NT2/D1 (cell line): ENCODE results near the gene FNTB.
"Not testable (repeated sequence)": the region's sequence is repeated elsewhere in the genome, so short reads cannot be mapped to it uniquely, and the experiment has no call there.

Experiments
- DNase-seq: peaks from one replicate; pipeline ENCODE4 v3.0.0-alpha.2; 2011; ENCODE audit warnings: low read depth, low spot score
- H3K27me3 ChIP-seq: 2 replicates; pipeline ENCODE4 v1.6.0; 2011; ENCODE audit warnings: mild to moderate bottlenecking; ENCODE audit not compliant: insufficient read length, insufficient read depth
- H3K36me3 ChIP-seq: 2 replicates; pipeline ENCODE4 v1.6.1; 2011; ENCODE audit warnings: mild to moderate bottlenecking, low read length, mixed read lengths; ENCODE audit not compliant: insufficient read depth, insufficient read length
- H3K4me1 ChIP-seq: 2 replicates; pipeline ENCODE4 v1.5.1; 2011; ENCODE audit not compliant: insufficient read depth, insufficient read length
- H3K4me3 ChIP-seq: 2 replicates; pipeline ENCODE4 v1.5.1; 2011; ENCODE audit warnings: low read depth; ENCODE audit not compliant: insufficient read length
- H3K9ac ChIP-seq: 2 replicates; pipeline ENCODE4 v1.6.0; 2011; ENCODE audit warnings: low read depth; ENCODE audit not compliant: insufficient read length
- H3K9me3 ChIP-seq: 2 replicates; pipeline ENCODE4 v1.5.1; 2011; ENCODE audit warnings: mild to moderate bottlenecking, low read length; ENCODE audit not compliant: insufficient read depth
- SUZ12 ChIP-seq: IDR thresholded peaks from 2 replicates; pipeline ENCODE4 v1.6.1; 2011; ENCODE audit not compliant: insufficient read length, insufficient read depth; ENCODE audit errors: extremely low read depth
- YY1 ChIP-seq: IDR thresholded peaks from 2 replicates; pipeline ENCODE4 v1.6.1; 2011; ENCODE audit not compliant: insufficient read length, insufficient read depth
- ZNF274 ChIP-seq: IDR thresholded peaks from 2 replicates; pipeline ENCODE4 v1.6.1; 2011; ENCODE audit warnings: mild to moderate bottlenecking, low read depth, low read length

The FNTB gene

DNA sequence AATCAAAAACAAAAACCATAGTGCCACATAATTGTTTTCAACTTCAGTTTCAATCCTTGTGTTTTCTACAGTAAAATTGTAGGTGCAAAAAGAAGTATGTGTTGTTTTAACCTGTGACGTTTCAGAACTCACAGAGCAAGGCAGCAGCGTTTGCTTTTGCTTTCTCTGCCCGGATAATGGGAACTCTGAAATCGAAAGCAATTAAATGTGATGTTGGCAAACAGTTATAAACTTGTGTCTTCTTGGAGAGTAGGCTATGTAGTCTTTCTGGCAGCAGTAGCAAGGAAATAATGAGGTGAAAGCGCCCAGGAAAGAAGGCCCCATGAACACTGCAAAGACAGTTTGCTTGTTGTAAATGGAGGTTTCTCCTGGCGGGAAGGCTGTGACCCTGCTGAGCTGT, 39.1 kb downstream of the FNTB start:
- Histone ChIP-seq H3K9me3 (no peaks in the 10 kb centered on the region), H3K27me3 (no peaks in the 10 kb centered on the region), H3K4me3 (no peak overlapping the region), H3K36me3 (peaks cover 9% of the 10 kb centered on the region), H3K9ac (no peak overlapping the region), H3K4me1 (no peaks in the 10 kb centered on the region)
- TF ChIP-seq SUZ12: no peak
- TF ChIP-seq YY1: no peak
- TF ChIP-seq ZNF274: no peak
- DNase-seq: no peak

DNA sequence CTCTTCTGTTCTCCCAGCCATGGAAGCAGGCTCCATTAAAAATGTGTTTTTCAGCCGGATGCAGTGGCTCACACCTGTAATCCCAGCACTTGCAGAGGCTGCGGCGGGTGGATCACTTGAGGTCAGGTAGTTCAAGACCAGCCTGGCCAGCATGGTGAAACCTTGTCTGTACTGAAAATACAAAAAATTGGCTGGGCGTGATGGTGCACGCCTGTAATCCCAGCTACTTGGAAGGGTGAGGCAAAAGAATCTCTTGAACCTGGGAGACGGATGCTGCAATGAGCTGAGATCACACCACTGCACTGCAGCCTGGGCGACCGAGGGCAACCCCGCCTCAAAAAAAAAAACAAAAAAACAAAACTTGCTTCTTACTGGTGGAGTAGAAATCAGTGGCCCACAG, 39.8 kb downstream of the FNTB start:
- no peaks in the 10 kb centered on the region for H3K4me1 ChIP-seq
- H3K9ac ChIP-seq: no peak overlapping the region
- no peak overlapping the region for H3K4me3 ChIP-seq
- no peaks in the 10 kb centered on the region for H3K27me3 ChIP-seq
- TF ChIP-seq YY1 (no peak), SUZ12 (no peak), ZNF274 (no peak)
- DNase-seq: no peak
- H3K36me3 ChIP-seq: peaks cover 9% of the 10 kb centered on the region
- no peaks in the 10 kb centered on the region for H3K9me3 ChIP-seq

DNA sequence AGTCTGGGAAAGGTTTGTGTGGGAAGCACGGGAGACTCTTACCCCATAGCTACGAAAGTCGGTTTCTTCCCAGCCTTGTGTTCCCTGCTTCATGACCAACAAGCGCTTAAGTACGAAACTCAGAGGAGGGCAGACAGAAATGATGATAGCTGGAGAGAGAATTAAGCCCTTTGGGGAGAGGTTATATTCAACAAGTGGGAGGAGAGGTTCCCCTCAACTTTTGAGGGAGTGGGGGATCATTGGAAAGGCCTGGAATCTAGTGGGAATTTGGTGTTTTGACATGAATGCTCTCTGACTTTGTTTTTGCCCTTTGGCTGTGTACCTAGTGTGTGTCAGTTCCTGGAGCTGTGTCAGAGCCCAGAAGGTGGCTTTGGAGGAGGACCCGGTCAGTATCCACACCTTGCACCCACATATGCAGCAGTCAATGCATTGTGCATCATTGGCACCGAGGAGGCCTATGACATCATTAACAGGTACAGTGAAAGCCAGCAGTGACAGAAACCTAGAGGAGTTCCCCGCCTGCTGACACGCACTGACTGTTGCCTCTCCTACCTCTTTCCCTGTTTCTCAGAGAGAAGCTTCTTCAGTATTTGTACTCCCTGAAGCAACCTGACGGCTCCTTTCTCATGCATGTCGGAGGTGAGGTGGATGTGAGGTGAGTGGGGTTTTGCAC, 40.6 kb downstream of the FNTB start:
- Histone ChIP-seq H3K9ac (no peak overlapping the region), H3K27me3 (no peaks in the 10 kb centered on the region), H3K4me1 (no peaks in the 10 kb centered on the region), H3K4me3 (no peak overlapping the region), H3K9me3 (no peaks in the 10 kb centered on the region), H3K36me3 (peaks cover 10% of the 10 kb centered on the region)
- DNase-seq: no peak
- TF ChIP-seq SUZ12 (no peak), ZNF274 (no peak), YY1 (no peak)

DNA sequence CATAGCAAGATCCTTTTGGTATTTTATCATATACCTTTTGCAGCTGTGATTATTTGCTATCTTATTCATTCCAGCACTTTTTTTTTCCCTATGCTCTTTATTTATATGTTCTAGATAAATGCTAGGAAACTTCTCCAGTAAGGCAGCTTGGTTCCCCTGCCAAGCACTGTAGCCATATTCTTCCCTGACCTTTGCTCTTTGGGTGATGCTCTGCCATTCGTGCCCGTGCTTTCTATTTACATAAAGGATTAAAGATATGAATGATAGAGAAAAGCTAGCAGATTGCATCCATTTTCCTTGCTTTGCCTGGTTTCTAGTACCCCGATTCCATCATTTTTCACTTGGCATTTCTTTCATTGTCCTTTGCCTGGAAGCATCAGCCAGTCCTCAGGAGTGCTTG, 42.2 kb downstream of the FNTB start:
- Histone ChIP-seq H3K36me3 (peaks cover 18% of the 10 kb centered on the region), H3K27me3 (no peaks in the 10 kb centered on the region), H3K9ac (no peak overlapping the region), H3K4me1 (no peaks in the 10 kb centered on the region), H3K9me3 (no peaks in the 10 kb centered on the region), H3K4me3 (no peak overlapping the region)
- no peak for DNase-seq
- TF ChIP-seq ZNF274: no peak
- TF ChIP-seq YY1: no peak
- no peak for TF ChIP-seq SUZ12

DNA sequence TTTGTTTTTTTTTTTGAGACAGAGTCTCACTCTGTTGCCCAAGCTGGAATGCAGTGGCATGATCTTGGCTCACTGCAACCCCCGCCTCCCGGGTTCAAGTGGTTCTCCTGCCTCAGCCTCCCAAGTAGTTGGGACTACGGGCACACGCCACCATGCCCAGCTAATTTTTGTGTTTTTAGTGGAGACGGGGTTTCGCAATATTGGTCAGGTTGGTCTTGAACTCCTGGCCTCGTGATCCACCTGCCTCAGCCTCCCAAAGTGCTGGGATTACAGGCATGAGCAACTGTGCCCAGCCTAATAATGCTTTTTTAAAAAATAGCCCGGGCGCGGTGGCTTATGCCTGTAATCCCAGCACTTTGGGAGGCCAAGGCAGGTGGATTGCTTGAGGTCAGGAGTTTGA, 44.6 kb downstream of the FNTB start:
- peaks cover 18% of the 10 kb centered on the region for H3K36me3 ChIP-seq
- H3K9ac ChIP-seq: not testable (repeated sequence)

DNA sequence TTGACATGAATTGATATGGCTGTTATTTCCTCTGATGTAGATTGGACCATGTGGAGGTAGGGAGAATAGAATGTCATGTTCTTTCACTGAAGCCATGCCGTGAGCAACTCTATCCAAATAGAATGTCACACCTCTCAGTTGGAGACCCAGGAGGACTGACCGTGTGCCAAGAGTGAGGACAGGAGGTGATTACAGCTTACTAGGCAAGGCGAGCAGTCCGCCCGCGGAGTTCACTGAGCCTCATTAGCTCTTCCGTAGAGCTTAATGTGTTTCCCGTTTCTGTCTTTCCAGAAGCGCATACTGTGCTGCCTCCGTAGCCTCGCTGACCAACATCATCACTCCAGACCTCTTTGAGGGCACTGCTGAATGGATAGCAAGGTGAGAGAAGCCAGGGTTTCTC, 45.6 kb downstream of the FNTB start:
- H3K27me3 ChIP-seq: no peaks in the 10 kb centered on the region
- H3K9ac ChIP-seq: no peak overlapping the region
- no peak for DNase-seq
- TF ChIP-seq SUZ12 (no peak), ZNF274 (no peak), YY1 (no peak)
- no peaks in the 10 kb centered on the region for H3K9me3 ChIP-seq
- peaks cover 17% of the 10 kb centered on the region for H3K36me3 ChIP-seq
- no peaks in the 10 kb centered on the region for H3K4me1 ChIP-seq
- no peak overlapping the region for H3K4me3 ChIP-seq

More for the DNA sequence above, 44.6 kb downstream of the FNTB start:
- not testable (repeated sequence) for H3K4me3 ChIP-seq, H3K9me3 ChIP-seq, H3K4me1 ChIP-seq, DNase-seq, H3K27me3 ChIP-seq

DNA sequence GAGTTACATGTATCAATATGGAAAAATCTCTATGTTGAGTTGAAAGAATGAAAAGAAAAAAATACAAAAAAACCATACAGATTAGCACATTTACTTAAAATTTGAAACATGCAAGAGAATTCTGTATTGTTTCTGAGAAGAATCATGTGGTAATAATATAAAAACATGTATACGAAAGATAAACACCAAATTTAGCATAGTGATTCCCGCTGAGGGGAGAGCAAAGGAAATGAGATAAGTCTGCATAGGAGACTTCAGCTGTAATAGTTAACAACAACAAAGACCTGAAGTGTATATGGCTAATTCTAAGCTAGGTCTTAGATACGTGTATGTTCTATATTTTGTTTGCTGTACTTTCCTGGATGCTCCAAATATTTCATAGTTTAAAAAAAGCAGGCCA, 46.5 kb downstream of the FNTB start:
- no peak overlapping the region for H3K9ac ChIP-seq

More for the DNA sequence above, 46.5 kb downstream of the FNTB start:
- peaks cover 12% of the 10 kb centered on the region for H3K36me3 ChIP-seq
- TF ChIP-seq SUZ12 (no peak), YY1 (no peak), ZNF274 (no peak)
- no peak for DNase-seq
- no peak overlapping the region for H3K4me3 ChIP-seq
- no peaks in the 10 kb centered on the region for H3K4me1 ChIP-seq
- H3K9me3 ChIP-seq: no peaks in the 10 kb centered on the region
- H3K27me3 ChIP-seq: no peaks in the 10 kb centered on the region
